Liver (tissue), 9 donors: ENCODE results near the gene MCM10. TPM values are rescaled to one million over a fixed set of nuclear protein-coding genes. Genes with fewer than 3 reads are reported as not detected.

Source experiments
- DNase-seq: peaks from one replicate; pipeline ENCODE4 v3.0.0-alpha.2; 2017; ENCODE audit warnings: low spot score
- H3K27ac ChIP-seq, 2 donors: one replicate each; pipeline ENCODE4 v1.7.0; 2013; ENCODE audit warnings: inconsistent platforms in 2 of 2, low read length in 2 of 2, control low read depth in 1 of 2, low read depth in 1 of 2, mild to moderate bottlenecking in 1 of 2
- H3K27me3 ChIP-seq, 4 donors: one replicate each; pipeline versions ENCODE4 v1.6.1 to v1.7.0; 2013; ENCODE audit warnings: low read length in 3 of 4, inconsistent platforms in 1 of 4, mild to moderate bottlenecking in 1 of 4, moderate library complexity in 1 of 4; ENCODE audit not compliant: control insufficient read depth in 4 of 4, insufficient read depth in 4 of 4
- H3K36me3 ChIP-seq, 4 donors: one replicate each; pipeline versions ENCODE4 v1.6.1 to v1.7.0; 2013; ENCODE audit warnings: low read length in 3 of 4, mild to moderate bottlenecking in 3 of 4, low read depth in 1 of 4, moderate library complexity in 1 of 4; ENCODE audit not compliant: control insufficient read depth in 4 of 4, insufficient read depth in 3 of 4
- H3K4me1 ChIP-seq, 4 donors: one replicate each; pipeline versions ENCODE4 v1.6.1 to v1.7.0; 2013; ENCODE audit warnings: low read length in 3 of 4, mild to moderate bottlenecking in 3 of 4, moderate library complexity in 1 of 4; ENCODE audit not compliant: control insufficient read depth in 4 of 4, insufficient read depth in 4 of 4
- H3K4me3 ChIP-seq, 3 donors: one replicate each; pipeline versions ENCODE4 v1.6.1 to v1.7.0; 2013; ENCODE audit warnings: low read length in 3 of 3, control low read depth in 1 of 3, low read depth in 1 of 3, mild to moderate bottlenecking in 1 of 3
- H3K9ac ChIP-seq, 2 donors: one replicate each; pipeline ENCODE4 v1.7.0; 2013; ENCODE audit warnings: low read length in 2 of 2, mild to moderate bottlenecking in 2 of 2, moderate library complexity in 2 of 2, control low read depth in 1 of 2, low read depth in 1 of 2
- H3K9me3 ChIP-seq, 4 donors: one replicate each; pipeline versions ENCODE4 v1.6.1 to v1.7.0; 2013; ENCODE audit warnings: low read length in 3 of 4; ENCODE audit not compliant: control insufficient read depth in 4 of 4
- EGR1 ChIP-seq, 2 donors: IDR thresholded peaks; 2 replicates each; pipeline ENCODE4 v1.6.1; 2016 to 2018; ENCODE audit warnings: antibody characterized with exemption in 2 of 2, low read depth in 2 of 2
- GABPA ChIP-seq, 2 donors: IDR thresholded peaks in 1 of 2; conservative IDR thresholded peaks in 1 of 2; 2 replicates each; pipeline ENCODE4 v1.6.1; 2016; ENCODE audit warnings: antibody characterized with exemption in 2 of 2, mild to moderate bottlenecking in 1 of 2, moderate library complexity in 1 of 2
- HNF4A ChIP-seq, 2 donors: conservative IDR thresholded peaks; 2 replicates each; pipeline ENCODE4 v1.6.1; 2016; ENCODE audit warnings: antibody characterized with exemption in 2 of 2, mild to moderate bottlenecking in 2 of 2
- HNF4G ChIP-seq: IDR thresholded peaks from 2 replicates; pipeline ENCODE4 v1.6.1; 2016; ENCODE audit warnings: antibody characterized with exemption
- JUND ChIP-seq, 2 donors: IDR thresholded peaks; 2 replicates each; pipeline ENCODE4 v1.6.1; 2016; ENCODE audit warnings: antibody characterized with exemption in 2 of 2
- RAD21 ChIP-seq, 2 donors: IDR thresholded peaks; 2 replicates each; pipeline ENCODE4 v1.6.1; 2016; ENCODE audit warnings: antibody characterized with exemption in 2 of 2, mild to moderate bottlenecking in 2 of 2
- RXRA ChIP-seq, 2 donors: IDR thresholded peaks; 2 replicates each; pipeline ENCODE4 v1.6.1; 2017 to 2018; ENCODE audit warnings: antibody characterized with exemption in 2 of 2, mild to moderate bottlenecking in 1 of 2
- WGBS: extraction: QIAGEN DNeasy Blood & Tissue Kit; methylation state at CpG from one replicate; pipeline ENCODE4 v1.1.7; 2013; 5-methylcytosine and 5-hydroxymethylcytosine counted together
- polyA plus RNA-seq, 2 donors: library from polyadenylated mRNA; stranded (reverse) in 1 of 2; unstranded in 1 of 2; fragments of 200-250 nt in 1 of 2; fragments of >200 nt in 1 of 2; fragmentation: Nextera tagmentation in 1 of 2; extraction: Ambion mirVana in 1 of 2; gene quantifications; one replicate each; pipeline versions ENCODE4 v1.2.1 to v1.2.3, GENCODE V29; 2013 to 2015
- total RNA-seq, 2 donors: library from RNA; depleted of rRNA; stranded (reverse); fragments of >200 nt; gene quantifications; one replicate each; pipeline ENCODE4 v1.2.3, GENCODE V29; 2014
- TF ChIP-seq, protein P1 (sequence below): IDR thresholded peaks from 2 replicates; pipeline ENCODE4 v1.6.1; 2016; ENCODE audit warnings: antibody characterized with exemption
- TF ChIP-seq, protein P2 (sequence below): IDR thresholded peaks from 2 replicates; pipeline ENCODE4 v1.6.1; 2016; ENCODE audit warnings: antibody characterized with exemption, mild to moderate bottlenecking
- TF ChIP-seq, protein P3 (sequence below): fragments of 150-350 bp; IDR thresholded peaks from 2 replicates; pipeline ENCODE4 v1.5.1; 2017; ENCODE audit warnings: improper control_type of control experiment, low read depth, low read length; ENCODE audit not compliant: missing input control
- donor health status: healthy.
- donor health status: healthy.
- donor health status: healthy.
- donor health status: healthy.
- donor health status: healthy.

Gene MCM10
- total and polyA plus RNA-seq, 4 donors: under 0.01 to 10.0 (median 0.34) TPM

DNA sequence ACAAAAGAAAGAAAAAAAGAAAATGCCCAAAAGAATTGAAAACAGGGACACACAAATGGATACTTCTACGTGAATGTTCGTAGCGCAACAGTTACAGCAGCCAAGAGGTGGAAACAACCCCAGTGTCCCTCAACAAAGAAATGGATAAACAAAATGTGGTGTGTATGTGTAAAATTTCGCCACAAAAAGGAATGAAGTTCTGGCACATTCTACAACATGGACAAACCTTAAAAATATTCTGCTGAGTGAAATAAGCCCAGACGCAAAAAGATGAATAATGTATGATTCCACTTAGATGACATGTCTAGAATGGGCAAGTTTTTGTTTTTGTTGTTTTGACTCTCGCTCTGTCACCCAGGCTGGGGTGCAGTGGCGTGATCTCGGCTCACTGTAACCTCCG lies 61.9 kb downstream of the MCM10 start (continued):
- TF ChIP-seq HNF4G (no peak), HNF4A (conservative IDR thresholded peaks at IDR 0.05) (no peak), JUND (IDR thresholded peaks at IDR 0.05) (no peak), EGR1 (IDR thresholded peaks at IDR 0.05; ENCODE audit: low read depth in 2 of 2) (no peak)
- TF ChIP-seq, protein P1, sequence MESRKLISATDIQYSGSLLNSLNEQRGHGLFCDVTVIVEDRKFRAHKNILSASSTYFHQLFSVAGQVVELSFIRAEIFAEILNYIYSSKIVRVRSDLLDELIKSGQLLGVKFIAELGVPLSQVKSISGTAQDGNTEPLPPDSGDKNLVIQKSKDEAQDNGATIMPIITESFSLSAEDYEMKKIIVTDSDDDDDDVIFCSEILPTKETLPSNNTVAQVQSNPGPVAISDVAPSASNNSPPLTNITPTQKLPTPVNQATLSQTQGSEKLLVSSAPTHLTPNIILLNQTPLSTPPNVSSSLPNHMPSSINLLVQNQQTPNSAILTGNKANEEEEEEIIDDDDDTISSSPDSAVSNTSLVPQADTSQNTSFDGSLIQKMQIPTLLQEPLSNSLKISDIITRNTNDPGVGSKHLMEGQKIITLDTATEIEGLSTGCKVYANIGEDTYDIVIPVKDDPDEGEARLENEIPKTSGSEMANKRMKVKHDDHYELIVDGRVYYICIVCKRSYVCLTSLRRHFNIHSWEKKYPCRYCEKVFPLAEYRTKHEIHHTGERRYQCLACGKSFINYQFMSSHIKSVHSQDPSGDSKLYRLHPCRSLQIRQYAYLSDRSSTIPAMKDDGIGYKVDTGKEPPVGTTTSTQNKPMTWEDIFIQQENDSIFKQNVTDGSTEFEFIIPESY: no peak

- H3K27ac ChIP-seq: no peak overlapping the region
- no peak overlapping the region for H3K4me3 ChIP-seq
- no peak for DNase-seq
- no peaks in the 10 kb centered on the region for H3K27me3 ChIP-seq
- WGBS: 91% methylated on average over 11 of the region's 11 CpGs
- no peaks in the 10 kb centered on the region for H3K9me3 ChIP-seq
- H3K9ac ChIP-seq: no peak overlapping the region
- TF ChIP-seq, protein P2, sequence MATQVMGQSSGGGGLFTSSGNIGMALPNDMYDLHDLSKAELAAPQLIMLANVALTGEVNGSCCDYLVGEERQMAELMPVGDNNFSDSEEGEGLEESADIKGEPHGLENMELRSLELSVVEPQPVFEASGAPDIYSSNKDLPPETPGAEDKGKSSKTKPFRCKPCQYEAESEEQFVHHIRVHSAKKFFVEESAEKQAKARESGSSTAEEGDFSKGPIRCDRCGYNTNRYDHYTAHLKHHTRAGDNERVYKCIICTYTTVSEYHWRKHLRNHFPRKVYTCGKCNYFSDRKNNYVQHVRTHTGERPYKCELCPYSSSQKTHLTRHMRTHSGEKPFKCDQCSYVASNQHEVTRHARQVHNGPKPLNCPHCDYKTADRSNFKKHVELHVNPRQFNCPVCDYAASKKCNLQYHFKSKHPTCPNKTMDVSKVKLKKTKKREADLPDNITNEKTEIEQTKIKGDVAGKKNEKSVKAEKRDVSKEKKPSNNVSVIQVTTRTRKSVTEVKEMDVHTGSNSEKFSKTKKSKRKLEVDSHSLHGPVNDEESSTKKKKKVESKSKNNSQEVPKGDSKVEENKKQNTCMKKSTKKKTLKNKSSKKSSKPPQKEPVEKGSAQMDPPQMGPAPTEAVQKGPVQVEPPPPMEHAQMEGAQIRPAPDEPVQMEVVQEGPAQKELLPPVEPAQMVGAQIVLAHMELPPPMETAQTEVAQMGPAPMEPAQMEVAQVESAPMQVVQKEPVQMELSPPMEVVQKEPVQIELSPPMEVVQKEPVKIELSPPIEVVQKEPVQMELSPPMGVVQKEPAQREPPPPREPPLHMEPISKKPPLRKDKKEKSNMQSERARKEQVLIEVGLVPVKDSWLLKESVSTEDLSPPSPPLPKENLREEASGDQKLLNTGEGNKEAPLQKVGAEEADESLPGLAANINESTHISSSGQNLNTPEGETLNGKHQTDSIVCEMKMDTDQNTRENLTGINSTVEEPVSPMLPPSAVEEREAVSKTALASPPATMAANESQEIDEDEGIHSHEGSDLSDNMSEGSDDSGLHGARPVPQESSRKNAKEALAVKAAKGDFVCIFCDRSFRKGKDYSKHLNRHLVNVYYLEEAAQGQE: no peak
- TF ChIP-seq GABPA (IDR thresholded peaks at IDR 0.05 in 1 of 2, conservative IDR thresholded peaks at IDR 0.05 in 1 of 2): no peak
- H3K4me1 ChIP-seq: peaks cover 0 to 2% (median 0%) of the 10 kb centered on the region in 4 donors
- no peaks in the 10 kb centered on the region for H3K36me3 ChIP-seq
Measured at GRCh38 chr10:13224210-13224995, 63.0 kb downstream of the MCM10 start.

DNA sequence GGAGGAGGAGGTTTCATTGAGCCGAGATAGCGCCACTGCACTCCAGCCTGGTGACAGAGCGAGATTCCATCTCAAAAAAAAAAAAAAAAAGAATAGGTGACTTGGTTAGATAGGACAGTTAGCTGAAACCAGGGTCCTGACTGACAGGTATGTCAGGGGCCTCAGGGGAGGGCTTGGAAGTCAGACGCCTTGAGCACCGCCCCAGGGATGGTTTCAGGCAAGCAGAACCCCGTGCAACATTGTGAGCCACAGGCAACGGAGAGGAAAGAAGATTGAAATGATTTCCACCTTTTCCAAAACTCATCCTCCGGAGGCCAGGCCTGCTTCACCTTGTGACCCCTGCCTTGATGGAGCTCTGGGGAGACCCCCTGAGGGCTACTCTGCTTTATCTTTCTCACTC lies 64.2 kb downstream of the MCM10 start:
- DNase-seq: no peak
- Histone ChIP-seq H3K27me3 (no peaks in the 10 kb centered on the region), H3K9me3 (no peaks in the 10 kb centered on the region), H3K36me3 (no peaks in the 10 kb centered on the region), H3K27ac (no peak overlapping the region), H3K4me3 (no peak overlapping the region), H3K9ac (no peak overlapping the region), H3K4me1 (peaks cover 0 to under 1% (median 0%) of the 10 kb centered on the region in 4 donors)
- TF ChIP-seq, protein P3, sequence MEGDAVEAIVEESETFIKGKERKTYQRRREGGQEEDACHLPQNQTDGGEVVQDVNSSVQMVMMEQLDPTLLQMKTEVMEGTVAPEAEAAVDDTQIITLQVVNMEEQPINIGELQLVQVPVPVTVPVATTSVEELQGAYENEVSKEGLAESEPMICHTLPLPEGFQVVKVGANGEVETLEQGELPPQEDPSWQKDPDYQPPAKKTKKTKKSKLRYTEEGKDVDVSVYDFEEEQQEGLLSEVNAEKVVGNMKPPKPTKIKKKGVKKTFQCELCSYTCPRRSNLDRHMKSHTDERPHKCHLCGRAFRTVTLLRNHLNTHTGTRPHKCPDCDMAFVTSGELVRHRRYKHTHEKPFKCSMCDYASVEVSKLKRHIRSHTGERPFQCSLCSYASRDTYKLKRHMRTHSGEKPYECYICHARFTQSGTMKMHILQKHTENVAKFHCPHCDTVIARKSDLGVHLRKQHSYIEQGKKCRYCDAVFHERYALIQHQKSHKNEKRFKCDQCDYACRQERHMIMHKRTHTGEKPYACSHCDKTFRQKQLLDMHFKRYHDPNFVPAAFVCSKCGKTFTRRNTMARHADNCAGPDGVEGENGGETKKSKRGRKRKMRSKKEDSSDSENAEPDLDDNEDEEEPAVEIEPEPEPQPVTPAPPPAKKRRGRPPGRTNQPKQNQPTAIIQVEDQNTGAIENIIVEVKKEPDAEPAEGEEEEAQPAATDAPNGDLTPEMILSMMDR: no peak
- TF ChIP-seq GABPA (IDR thresholded peaks at IDR 0.05 in 1 of 2, conservative IDR thresholded peaks at IDR 0.05 in 1 of 2) (no peak), RAD21 (IDR thresholded peaks at IDR 0.05) (no peak), RXRA (IDR thresholded peaks at IDR 0.05) (no peak), HNF4A (conservative IDR thresholded peaks at IDR 0.05) (no peak)
- 90% methylated on average over 8 of the region's 8 CpGs for WGBS
